Calu3 (cell line): ENCODE data around the gene AKAP12. TPM values are rescaled to one million over a fixed set of nuclear protein-coding genes. Genes with fewer than 3 reads are reported as not detected.

Source experiments
- BruUV-seq: library from RNA; stranded (reverse); fragments of 400-500 nt; replicated peaks from 2 replicates; lab custom pipeline; 2021; lab: Mats Ljungman, UMichigan
- CTCF ChIA-PET: fragments of 300-600 bp; sonication (Branson Sonifier 250); formaldehyde crosslinking; loops from one replicate; lab custom pipeline; 2022; ENCODE audit warnings: antibody characterized with exemption; lab: Charles Lee
- DNase-seq: peaks from one replicate; pipeline ENCODE4 v3.0.0; 2022
- H3K27ac Mint-ChIP-seq: one replicate; pipeline ENCODE4 v1.8.0; 2022; ENCODE audit warnings: mixed read lengths; ENCODE audit not compliant: unreplicated experiment
- H3K27me3 Mint-ChIP-seq: one replicate; pipeline ENCODE4 v1.8.0; 2022; ENCODE audit warnings: mixed read lengths; ENCODE audit not compliant: unreplicated experiment
- H3K36me3 Mint-ChIP-seq: one replicate; pipeline ENCODE4 v1.8.0; 2022; ENCODE audit warnings: mild to moderate bottlenecking, moderate library complexity, mixed read lengths; ENCODE audit not compliant: insufficient read depth, unreplicated experiment
- H3K4me1 Mint-ChIP-seq: one replicate; pipeline ENCODE4 v1.8.0; 2022; ENCODE audit warnings: mild to moderate bottlenecking, low read depth, mixed read lengths; ENCODE audit not compliant: unreplicated experiment
- H3K4me3 Mint-ChIP-seq: one replicate; pipeline ENCODE4 v1.8.0; 2022; ENCODE audit warnings: mild to moderate bottlenecking, low read depth, moderate library complexity, mixed read lengths; ENCODE audit not compliant: unreplicated experiment
- H3K9me3 Mint-ChIP-seq: one replicate; pipeline ENCODE4 v1.8.0; 2022; ENCODE audit warnings: low read depth, mixed read lengths; ENCODE audit not compliant: unreplicated experiment
- intact Hi-C: fragments of 100-400 bp; cut with micrococcal nuclease; formaldehyde crosslinking; loops from one replicate; pipeline ENCODE4 v1.10.0; 2022; ENCODE audit not compliant: unreplicated experiment
- total RNA-seq: library from RNA; stranded (reverse); gene quantifications from 2 replicates; pipeline ENCODE4 v1.2.3, GENCODE V29; 2022
- TF ChIP-seq, protein P1 (sequence below): fragments of 200-600 bp; IDR thresholded peaks from one replicate; pipeline ENCODE4 v1.8.0; 2022; ENCODE audit warnings: antibody characterized with exemption; ENCODE audit not compliant: unreplicated experiment

Gene AKAP12
- total RNA-seq, 1 experiment from 2014 or later: 31.8 TPM

DNA sequence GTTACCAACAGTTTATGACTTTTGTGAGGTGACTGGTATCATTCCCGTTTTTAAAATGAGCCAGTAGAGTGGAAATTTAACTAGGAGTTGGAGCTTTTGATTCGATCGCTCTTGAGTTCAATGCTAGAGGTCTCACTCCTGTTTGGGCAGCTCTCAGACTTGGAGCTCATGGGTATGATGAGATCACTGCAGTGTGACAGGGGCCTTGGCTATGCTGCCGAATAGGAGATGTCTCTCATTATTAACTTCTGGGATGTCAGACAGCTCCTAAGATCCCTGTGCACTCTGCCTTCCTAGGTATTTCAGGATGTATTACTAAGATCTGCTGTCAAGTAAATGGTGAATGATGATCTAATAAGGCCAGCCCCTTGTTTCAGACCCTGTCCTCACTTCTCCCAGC, 20.4 kb downstream of the AKAP12 start:
- no peak overlapping the region for H3K27ac Mint-ChIP-seq
- intact Hi-C loops: no loop called here

DNA sequence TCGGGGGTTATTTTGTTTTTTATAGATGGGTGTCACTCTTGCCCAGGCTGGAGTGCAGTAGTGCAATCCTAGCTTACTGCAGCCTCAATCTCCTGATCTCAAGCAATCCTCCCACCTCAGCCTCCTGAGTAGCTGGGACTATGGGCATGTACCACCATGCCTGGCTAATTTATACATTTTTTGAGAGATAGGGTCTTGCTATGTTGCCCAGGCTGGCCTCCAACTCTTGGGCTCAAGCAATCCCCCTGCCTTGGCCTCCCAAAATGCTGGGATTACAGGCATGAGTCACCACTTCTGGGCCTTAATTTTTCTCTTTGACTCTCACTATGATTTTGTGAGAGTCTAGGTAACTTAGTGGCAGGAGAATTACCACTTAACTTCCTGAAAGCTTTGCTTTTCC, 23.3 kb downstream of the AKAP12 start:
- DNase-seq: no peak
- Mint-ChIP-seq H3K4me3 (no peak overlapping the region), H3K27me3 (no peaks in the 10 kb centered on the region), H3K36me3 (no peaks in the 10 kb centered on the region), H3K27ac (no peak overlapping the region), H3K9me3 (no peaks in the 10 kb centered on the region), H3K4me1 (no peaks in the 10 kb centered on the region)
- no TSS peak for BruUV-seq
- TF ChIP-seq, protein P1, sequence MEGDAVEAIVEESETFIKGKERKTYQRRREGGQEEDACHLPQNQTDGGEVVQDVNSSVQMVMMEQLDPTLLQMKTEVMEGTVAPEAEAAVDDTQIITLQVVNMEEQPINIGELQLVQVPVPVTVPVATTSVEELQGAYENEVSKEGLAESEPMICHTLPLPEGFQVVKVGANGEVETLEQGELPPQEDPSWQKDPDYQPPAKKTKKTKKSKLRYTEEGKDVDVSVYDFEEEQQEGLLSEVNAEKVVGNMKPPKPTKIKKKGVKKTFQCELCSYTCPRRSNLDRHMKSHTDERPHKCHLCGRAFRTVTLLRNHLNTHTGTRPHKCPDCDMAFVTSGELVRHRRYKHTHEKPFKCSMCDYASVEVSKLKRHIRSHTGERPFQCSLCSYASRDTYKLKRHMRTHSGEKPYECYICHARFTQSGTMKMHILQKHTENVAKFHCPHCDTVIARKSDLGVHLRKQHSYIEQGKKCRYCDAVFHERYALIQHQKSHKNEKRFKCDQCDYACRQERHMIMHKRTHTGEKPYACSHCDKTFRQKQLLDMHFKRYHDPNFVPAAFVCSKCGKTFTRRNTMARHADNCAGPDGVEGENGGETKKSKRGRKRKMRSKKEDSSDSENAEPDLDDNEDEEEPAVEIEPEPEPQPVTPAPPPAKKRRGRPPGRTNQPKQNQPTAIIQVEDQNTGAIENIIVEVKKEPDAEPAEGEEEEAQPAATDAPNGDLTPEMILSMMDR: no peak
- intact Hi-C loops: no loop called here
- CTCF ChIA-PET: no interaction called here

More for the DNA sequence above, 20.4 kb downstream of the AKAP12 start:
- TF ChIP-seq, protein P1: no peak
- Mint-ChIP-seq H3K4me1 (peaks cover 10% of the 10 kb centered on the region), H3K36me3 (no peaks in the 10 kb centered on the region), H3K9me3 (no peaks in the 10 kb centered on the region), H3K27me3 (no peaks in the 10 kb centered on the region), H3K4me3 (no peak overlapping the region)
- CTCF ChIA-PET: no interaction called here
- no peak for DNase-seq
- no TSS peak for BruUV-seq

DNA sequence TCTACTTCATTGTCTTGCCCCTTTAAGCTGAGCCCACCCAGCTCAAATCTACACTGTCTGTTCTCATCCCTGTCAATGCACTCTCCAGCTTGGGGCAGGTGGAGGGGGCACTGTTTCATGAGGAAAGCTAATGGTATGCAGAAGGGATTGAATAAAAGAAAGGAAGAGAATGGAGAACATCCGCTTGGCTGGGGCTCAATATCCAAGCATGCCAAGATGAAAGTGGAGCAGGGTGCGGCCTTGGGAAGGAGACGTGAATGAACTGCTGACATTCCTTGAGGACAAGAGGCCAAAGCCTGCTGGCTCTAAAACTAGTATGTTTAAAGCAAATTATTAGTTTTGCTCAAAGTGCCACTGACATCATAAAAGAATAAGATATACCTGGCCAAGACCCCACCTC, 24.2 kb downstream of the AKAP12 start:
- Mint-ChIP-seq H3K27ac (no peak overlapping the region), H3K4me3 (no peak overlapping the region), H3K9me3 (no peaks in the 10 kb centered on the region), H3K36me3 (no peaks in the 10 kb centered on the region), H3K27me3 (no peaks in the 10 kb centered on the region), H3K4me1 (no peaks in the 10 kb centered on the region)
- TF ChIP-seq, protein P1: no peak
- CTCF ChIA-PET: no interaction called here
- DNase-seq: no peak
- no TSS peak for BruUV-seq
- intact Hi-C loops: no loop called here

DNA sequence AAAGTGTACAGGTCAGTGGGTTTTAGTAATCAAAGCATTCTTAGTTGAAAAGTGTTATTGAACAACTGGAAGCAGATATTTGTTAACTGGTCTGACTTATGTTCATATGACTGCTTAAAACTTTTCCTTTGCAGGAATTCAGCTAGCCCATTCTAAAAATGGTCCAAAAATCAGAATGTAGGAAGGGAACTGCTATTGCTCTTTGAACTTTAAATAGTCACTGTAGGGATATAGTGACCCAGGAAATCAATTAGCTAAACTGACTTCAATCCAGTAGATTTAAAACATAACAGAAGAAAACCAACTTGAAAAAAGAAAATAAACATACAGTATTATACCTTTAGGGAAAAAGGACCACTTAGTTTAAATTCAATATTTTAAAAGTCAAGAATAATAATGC, 25.5 kb downstream of the AKAP12 start:
- Mint-ChIP-seq H3K36me3 (no peaks in the 10 kb centered on the region), H3K27ac (no peak overlapping the region), H3K27me3 (no peaks in the 10 kb centered on the region), H3K4me3 (no peak overlapping the region), H3K9me3 (no peaks in the 10 kb centered on the region), H3K4me1 (no peaks in the 10 kb centered on the region)
- CTCF ChIA-PET: interaction anchor here (0.6 kb wide), 1 partner anchor 25 kb away, joined by 10 read pairs; no protein-coding TSS in a partner anchor
- TF ChIP-seq, protein P1: no peak
- intact Hi-C loops: no loop called here
- no peak for DNase-seq
- BruUV-seq: no TSS peak
